OCI-LY3 (cell line): ENCODE data around the gene TCF4.

Experiments
- H2AFZ ChIP-seq: fragments of 200-600, 300-600 bp; shearing (Covaris generic); 2 replicates; pipeline ENCODE4 v1.6.0; 2014; ENCODE audit warnings: antibody characterized with exemption, low read depth, low read length
- H3K27ac ChIP-seq: fragments of 200-600, 300-600 bp; sonication (generic); 2 replicates; pipeline ENCODE4 v1.5.1; 2014; ENCODE audit warnings: mild to moderate bottlenecking, low read length, moderate library complexity, mixed read lengths
- H3K27me3 ChIP-seq: fragments of 200-600, 300-600 bp; sonication (generic); 2 replicates; pipeline ENCODE4 v1.6.1; 2014; ENCODE audit warnings: low read depth, low read length, mixed read lengths
- H3K36me3 ChIP-seq: fragments of 200-600, 300-600 bp; sonication (generic); replicated peaks from 2 replicates; pipeline ENCODE3; 2014; ENCODE audit warnings: low read depth, low read length, mixed read lengths
- H3K4me1 ChIP-seq: fragments of 300-600, 200-600 bp; sonication (generic); 2 replicates; pipeline ENCODE4 v1.6.1; 2014; ENCODE audit warnings: low read length, mixed read lengths
- H3K4me2 ChIP-seq: fragments of 200-600, 300-600 bp; sonication (generic); 2 replicates; pipeline ENCODE4 v1.6.1; 2014; ENCODE audit warnings: low read length, mixed read lengths
- H3K4me3 ChIP-seq: fragments of 300-600, 200-600 bp; sonication (generic); 2 replicates; pipeline ENCODE4 v1.5.1; 2014; ENCODE audit warnings: antibody characterized with exemption, mild to moderate bottlenecking, low read length, moderate library complexity
- H3K79me2 ChIP-seq: fragments of 300-600, 200-600 bp; shearing (Covaris generic); 2 replicates; pipeline ENCODE4 v1.6.1; 2014; ENCODE audit warnings: mild to moderate bottlenecking, low read length, mixed read lengths
- H3K9ac ChIP-seq: fragments of 300-600, 200-600 bp; shearing (Covaris generic); 2 replicates; pipeline ENCODE4 v1.6.0; 2014; ENCODE audit warnings: mild to moderate bottlenecking, low read length, moderate library complexity
- H3K9me3 ChIP-seq: fragments of 200-600, 300-600 bp; shearing (Covaris generic); 2 replicates; pipeline ENCODE4 v1.6.1; 2014; ENCODE audit warnings: low read length, mixed read lengths; ENCODE audit not compliant: insufficient read depth
- H4K20me1 ChIP-seq: fragments of 200-600, 300-600 bp; sonication (generic); 2 replicates; pipeline ENCODE4 v1.6.1; 2016; ENCODE audit warnings: low read length, mixed read lengths; ENCODE audit not compliant: insufficient read depth
- EZH2phosphoT487 ChIP-seq: fragments of 200-600 bp; shearing (Covaris generic); IDR thresholded peaks from 2 replicates; pipeline ENCODE4 v1.6.1; 2018; ENCODE audit warnings: antibody characterized with exemption, mixed run types, low read depth
- TF ChIP-seq, protein P1 (sequence below): fragments of 200-600, 300-600 bp; sonication (generic); IDR thresholded peaks from 2 replicates; pipeline ENCODE4 v1.5.1; 2014; ENCODE audit warnings: antibody characterized with exemption, low read length, low read depth

The TCF4 gene

DNA sequence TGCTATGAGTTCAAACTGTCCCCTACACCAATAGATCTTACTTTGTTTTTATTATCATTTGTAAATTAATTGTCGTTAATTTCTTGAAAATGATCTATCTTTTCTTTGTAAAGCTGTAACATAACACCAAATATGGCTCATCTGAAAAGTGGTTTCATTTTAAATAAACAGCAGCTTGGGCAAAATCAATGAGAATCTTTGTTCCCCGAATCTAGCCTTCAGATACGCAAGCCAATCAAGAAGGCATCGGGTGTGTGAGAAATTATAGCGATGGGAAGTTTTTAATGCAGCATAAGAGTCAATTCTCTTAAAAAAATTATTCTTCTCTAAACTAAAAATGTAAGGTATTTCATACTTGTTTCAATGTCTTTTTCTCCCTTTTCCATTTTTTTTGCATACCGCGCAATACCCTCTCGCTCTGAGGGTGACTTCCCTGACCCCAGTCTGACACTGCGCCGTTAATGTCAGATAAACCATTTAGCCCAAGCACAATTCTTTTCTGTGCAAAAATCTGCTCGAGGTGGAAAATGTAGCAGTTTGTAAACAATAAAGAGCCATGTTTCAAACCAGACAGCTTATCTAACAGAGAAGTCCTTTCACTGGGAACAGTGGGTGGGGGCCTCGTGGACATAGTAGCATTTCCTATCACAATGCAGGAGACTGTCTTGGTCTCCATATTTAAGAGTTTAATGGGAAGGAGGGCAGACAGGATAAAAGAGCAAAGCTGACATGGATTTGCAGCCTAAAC lies 129.4 kb downstream of the TCF4 start:
- H3K9ac ChIP-seq = no peak overlapping the region
- H3K27me3 ChIP-seq = no peaks in the 10 kb centered on the region
- H2AFZ ChIP-seq = no peak overlapping the region
- H3K4me1 ChIP-seq = peaks cover 70% of the 10 kb centered on the region
- H3K36me3 ChIP-seq = peaks cover 67% of the 10 kb centered on the region
- TF ChIP-seq, protein P1, sequence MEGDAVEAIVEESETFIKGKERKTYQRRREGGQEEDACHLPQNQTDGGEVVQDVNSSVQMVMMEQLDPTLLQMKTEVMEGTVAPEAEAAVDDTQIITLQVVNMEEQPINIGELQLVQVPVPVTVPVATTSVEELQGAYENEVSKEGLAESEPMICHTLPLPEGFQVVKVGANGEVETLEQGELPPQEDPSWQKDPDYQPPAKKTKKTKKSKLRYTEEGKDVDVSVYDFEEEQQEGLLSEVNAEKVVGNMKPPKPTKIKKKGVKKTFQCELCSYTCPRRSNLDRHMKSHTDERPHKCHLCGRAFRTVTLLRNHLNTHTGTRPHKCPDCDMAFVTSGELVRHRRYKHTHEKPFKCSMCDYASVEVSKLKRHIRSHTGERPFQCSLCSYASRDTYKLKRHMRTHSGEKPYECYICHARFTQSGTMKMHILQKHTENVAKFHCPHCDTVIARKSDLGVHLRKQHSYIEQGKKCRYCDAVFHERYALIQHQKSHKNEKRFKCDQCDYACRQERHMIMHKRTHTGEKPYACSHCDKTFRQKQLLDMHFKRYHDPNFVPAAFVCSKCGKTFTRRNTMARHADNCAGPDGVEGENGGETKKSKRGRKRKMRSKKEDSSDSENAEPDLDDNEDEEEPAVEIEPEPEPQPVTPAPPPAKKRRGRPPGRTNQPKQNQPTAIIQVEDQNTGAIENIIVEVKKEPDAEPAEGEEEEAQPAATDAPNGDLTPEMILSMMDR = no peak
- TF ChIP-seq EZH2phosphoT487 = no peak
- peaks cover 100% of the 10 kb centered on the region for H4K20me1 ChIP-seq
- no peaks in the 10 kb centered on the region for H3K9me3 ChIP-seq
- no peak overlapping the region for H3K27ac ChIP-seq
- peaks cover 100% of the 10 kb centered on the region for H3K79me2 ChIP-seq
- peak overlapping the region; percentile 62 for H3K4me2 ChIP-seq
- H3K4me3 ChIP-seq = no peak overlapping the region

DNA sequence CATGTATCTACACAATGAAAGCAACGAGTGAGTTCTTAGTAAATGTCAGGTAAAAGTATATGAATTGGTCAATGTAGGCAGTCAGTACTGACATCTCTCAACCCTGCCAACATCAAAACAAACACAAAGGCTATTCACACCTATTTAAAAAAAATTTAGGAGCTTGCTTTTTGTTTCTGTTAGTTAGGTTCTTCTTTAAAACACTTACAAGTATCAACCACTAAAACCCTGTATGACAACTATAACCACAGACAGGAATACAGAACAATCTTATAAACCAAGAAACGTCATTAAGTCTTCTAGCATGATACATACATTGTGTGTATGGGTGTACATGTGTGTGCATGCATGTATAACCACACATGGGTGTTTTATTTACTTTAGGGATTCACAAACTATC lies 131.0 kb downstream of the TCF4 start:
- Histone ChIP-seq H3K9me3 (no peaks in the 10 kb centered on the region), H3K27me3 (no peaks in the 10 kb centered on the region), H2AFZ (no peak overlapping the region), H3K79me2 (peaks cover 100% of the 10 kb centered on the region), H3K27ac (peak overlapping the region; percentile 78), H3K4me1 (peaks cover 70% of the 10 kb centered on the region), H3K4me3 (peak overlapping the region; percentile 41), H3K36me3 (peaks cover 62% of the 10 kb centered on the region), H3K4me2 (peak overlapping the region; percentile 62), H4K20me1 (peaks cover 99% of the 10 kb centered on the region), H3K9ac (no peak overlapping the region)
- TF ChIP-seq, protein P1 = no peak
- no peak for TF ChIP-seq EZH2phosphoT487

DNA sequence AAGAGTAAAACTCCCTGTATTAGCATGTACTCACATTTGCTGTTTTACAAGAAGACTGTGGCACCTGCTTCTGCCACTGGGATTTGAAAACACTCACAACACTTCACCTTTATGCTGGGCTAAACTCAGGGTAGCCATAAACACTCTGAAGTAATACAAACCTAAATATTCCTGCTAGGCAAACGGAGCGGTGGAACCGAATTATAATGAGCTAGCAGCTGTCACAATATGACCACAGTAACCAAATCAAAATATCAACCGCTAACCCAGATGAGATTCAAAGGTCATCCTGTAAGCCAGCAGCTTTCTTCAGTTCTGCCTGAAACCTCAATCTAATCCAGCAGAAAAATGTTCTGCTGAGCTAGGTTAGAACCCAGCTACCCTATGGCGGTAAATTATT lies 132.1 kb downstream of the TCF4 start:
- peak overlapping the region; percentile 5; the same call in 1 of the 2 replicates for H3K9ac ChIP-seq
- H3K4me2 ChIP-seq = peak overlapping the region; percentile 62
- peaks cover 100% of the 10 kb centered on the region for H3K79me2 ChIP-seq

DNA sequence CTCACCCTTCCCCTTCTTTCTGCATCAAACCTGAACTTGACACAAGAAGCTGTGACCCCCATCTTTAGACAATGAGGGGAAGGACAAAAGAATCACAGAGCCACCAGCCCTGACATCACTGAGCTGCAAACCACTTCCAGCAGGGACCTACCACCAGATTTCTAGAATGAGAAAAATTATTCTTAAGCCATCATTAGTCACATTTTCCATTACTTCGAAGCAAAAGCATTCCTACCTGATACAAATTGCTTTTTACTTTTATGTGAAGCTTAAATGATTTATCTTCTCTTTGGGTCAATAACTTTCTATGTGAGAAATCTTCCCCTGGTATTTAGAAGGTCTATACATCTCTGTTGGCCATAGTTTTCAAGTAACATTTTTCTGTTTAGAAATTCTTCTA lies 134.8 kb downstream of the TCF4 start:
- H3K4me1 ChIP-seq = peaks cover 90% of the 10 kb centered on the region
- no peaks in the 10 kb centered on the region for H3K27me3 ChIP-seq
- peaks cover 57% of the 10 kb centered on the region for H3K36me3 ChIP-seq
- peaks cover 99% of the 10 kb centered on the region for H4K20me1 ChIP-seq
- no peaks in the 10 kb centered on the region for H3K9me3 ChIP-seq
- no peak overlapping the region for H3K4me3 ChIP-seq
- H3K9ac ChIP-seq = no peak overlapping the region
- TF ChIP-seq EZH2phosphoT487 = no peak
- TF ChIP-seq, protein P1 = no peak
- H3K27ac ChIP-seq = no peak overlapping the region
- no peak overlapping the region for H2AFZ ChIP-seq
- H3K79me2 ChIP-seq = peaks cover 100% of the 10 kb centered on the region
- H3K4me2 ChIP-seq = no peak overlapping the region

More for the DNA sequence above, 132.1 kb downstream of the TCF4 start:
- Histone ChIP-seq H3K4me3 (peak overlapping the region; percentile 41), H3K36me3 (peaks cover 60% of the 10 kb centered on the region), H3K4me1 (peaks cover 79% of the 10 kb centered on the region), H4K20me1 (peaks cover 99% of the 10 kb centered on the region), H3K27me3 (no peaks in the 10 kb centered on the region), H2AFZ (no peak overlapping the region), H3K9me3 (no peaks in the 10 kb centered on the region), H3K27ac (peak overlapping the region; percentile 78)
- no peak for TF ChIP-seq EZH2phosphoT487
- TF ChIP-seq, protein P1 = no peak
